HG03521 (cell line): ENCODE measurements around the gene S100A10.

ENCODE experiments used
- ATAC-seq: cut with Tn5 transposase; IDR thresholded peaks from one replicate; pipeline ENCODE4 v1.9.1; 2021; ENCODE audit warnings: mild to moderate bottlenecking, moderate library complexity; ENCODE audit not compliant: unreplicated experiment

Gene S100A10

DNA sequence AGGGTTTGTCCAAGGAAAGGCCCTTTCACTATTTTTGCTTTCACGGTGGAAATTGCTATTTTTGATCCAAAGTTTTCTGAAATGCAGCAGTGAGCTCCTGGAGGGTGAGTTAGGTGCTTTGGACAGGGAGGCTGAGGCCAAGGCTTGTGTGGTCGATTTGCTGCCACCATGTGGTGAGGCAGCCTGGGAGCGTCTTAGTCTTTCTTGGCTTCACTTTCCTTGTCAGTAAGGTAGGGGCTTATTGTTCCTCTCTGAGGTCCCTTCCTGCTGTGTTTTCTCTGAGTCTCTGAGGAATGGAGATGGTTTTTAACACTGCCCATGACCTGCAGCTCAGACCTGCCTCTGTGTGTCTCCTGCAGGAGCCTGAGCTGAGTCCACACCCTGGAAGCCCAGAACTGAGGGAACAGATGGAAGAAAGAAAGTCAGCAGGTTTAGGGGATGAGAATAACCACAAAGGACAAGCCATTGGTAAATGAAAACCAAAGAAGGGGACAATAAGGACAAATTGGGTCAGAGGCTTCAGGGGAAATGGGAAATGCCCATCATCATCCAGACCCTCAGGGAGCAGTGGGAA is 20.1 kb upstream of the S100A10 start:
- no peak for ATAC-seq

- no peak for ATAC-seq
Measured at GRCh38 chr1:152009691-152010090, 16.0 kb upstream of the S100A10 start.

GRCh38 chr1:152007047-152007446 is 13.4 kb upstream of the S100A10 start:
- no peak for ATAC-seq

GRCh38 chr1:152005360-152005912 is 11.8 kb upstream of the S100A10 start:
- no peak for ATAC-seq

GRCh38 chr1:152003846-152004442 is 10.3 kb upstream of the S100A10 start:
- no peak for ATAC-seq

DNA sequence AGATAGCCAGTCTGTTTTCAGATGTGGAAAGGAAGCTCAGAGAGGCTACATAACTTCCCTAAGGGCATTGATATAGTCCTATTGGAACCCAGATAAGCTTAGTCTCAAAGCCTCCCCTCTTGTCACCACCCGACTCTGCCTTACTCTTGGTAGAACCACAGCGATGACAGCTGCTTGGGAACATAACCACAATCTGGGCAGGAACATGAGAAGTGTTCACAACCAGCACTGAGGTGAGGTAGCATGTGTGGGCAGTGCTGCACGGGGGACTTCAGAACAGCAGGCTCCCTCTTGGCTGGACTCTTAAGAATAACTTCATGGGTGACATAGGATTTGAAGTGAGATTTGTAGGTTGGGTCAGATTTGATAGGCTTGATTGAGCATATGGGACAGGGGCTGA is 9.3 kb upstream of the S100A10 start:
- ATAC-seq = no peak

GRCh38 chr1:152001631-152002584 is 8.2 kb upstream of the S100A10 start:
- ATAC-seq = no peak

DNA sequence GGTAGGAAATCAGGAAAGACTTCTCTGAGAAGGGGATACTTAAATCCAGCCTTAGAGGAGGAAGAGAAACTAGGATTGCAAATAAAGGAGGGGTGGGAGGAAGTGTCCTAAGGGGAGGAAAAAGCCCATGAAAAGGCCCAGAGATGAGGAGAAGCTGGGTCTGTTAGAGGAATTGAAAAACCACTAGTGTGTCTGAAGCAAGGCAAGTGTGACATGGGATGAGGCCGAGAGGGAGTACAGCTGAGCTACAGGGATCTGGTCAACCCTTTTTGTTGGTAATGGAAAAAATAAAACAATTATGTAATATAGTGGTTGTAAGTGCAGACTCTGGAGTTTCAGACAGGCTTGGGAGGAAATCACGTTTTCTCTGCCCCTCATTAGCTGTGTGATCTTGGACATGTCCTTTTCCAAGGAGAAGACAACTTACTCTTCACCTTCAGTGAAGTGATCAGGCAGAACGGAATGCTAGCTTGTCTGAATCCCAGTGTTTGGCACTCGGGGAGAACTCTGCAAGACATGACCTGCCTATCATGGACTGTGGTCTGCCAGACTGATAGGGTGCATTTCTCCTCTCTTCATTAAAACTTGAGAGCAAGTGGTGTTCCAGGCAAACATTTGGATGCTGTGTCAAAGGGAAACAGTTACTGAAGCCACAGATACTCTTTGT is 7.4 kb upstream of the S100A10 start:
- ATAC-seq = no peak

- ATAC-seq = no peak
Measured at GRCh38 chr1:151998611-151999362, 5.1 kb upstream of the S100A10 start.

GRCh38 chr1:151997284-151997570 is 3.6 kb upstream of the S100A10 start:
- ATAC-seq = no peak

- ATAC-seq = no peak
Measured at GRCh38 chr1:151995774-151996173, 2.1 kb upstream of the S100A10 start.

GRCh38 chr1:151994956-151995355 is 1.3 kb upstream of the S100A10 start:
- ATAC-seq = no peak

DNA sequence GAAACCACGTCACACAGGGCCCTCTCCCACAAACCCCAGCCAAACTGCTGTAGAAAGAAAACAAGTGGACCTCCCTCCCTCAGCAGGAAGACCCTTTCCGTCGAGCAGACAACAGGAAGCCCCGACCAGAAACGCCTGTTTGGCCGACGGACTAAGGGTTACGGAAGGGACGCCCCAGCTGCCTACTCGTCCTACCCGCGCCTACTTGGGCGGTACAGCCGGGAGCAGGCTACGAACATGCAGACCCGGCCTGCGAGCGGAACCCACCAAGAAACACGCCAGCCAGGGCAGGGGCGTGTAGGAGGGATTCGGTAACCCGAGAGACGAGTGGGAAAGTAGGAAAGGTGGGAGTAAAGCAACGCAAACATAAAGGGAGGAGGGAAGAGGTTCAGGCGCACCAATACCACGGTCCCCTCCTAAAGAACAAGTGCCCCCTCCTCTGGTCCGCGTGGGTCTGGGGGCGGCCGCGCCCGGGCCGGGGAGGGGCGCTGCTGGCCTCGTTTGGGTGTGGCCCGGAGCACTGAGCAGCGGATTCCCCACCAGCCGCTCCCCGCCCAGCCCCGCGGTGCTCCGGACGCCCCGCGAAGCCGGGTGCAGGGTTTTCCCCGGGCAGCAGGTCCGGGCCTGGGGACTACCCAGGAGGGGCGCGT is 450 bp downstream of the S100A10 start:
- ATAC-seq = no peak

DNA sequence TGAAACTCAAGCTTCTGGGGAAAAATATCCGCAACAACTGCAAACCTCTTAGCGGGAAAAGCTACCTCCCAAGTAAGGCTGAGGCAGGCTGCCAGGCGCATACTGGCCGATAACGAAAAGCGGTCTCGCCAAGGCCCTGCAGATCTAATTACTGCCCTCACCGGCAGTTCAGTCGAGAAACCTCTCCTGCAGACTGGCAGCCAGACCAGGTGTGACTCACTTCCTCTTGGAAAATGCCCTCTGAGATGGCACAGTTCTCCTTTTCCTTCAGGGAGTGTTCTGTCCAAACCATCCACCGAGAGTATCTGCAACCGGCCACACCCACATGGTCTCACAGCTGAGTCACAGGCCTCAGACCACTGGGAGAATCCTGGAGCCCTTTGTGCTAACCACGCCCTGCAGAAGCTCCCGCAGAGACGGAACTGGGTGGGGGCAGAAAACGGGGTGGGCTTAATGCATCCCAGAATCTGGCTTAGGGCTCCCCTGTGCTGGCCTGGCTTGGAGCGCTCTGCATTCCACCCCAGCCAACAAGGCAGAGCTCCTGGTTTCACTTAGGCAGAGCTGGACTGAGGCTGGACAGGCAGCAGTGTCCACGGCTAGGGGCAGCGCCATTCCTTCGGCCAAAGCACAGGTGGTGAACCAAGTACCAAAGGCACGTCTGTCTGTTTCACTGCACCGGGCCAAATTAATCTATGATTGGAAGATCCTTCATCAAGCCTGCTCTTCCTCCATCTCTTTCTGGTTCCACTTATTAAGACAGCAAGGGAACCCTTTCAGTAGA is 1.2 kb downstream of the S100A10 start:
- no peak for ATAC-seq

DNA sequence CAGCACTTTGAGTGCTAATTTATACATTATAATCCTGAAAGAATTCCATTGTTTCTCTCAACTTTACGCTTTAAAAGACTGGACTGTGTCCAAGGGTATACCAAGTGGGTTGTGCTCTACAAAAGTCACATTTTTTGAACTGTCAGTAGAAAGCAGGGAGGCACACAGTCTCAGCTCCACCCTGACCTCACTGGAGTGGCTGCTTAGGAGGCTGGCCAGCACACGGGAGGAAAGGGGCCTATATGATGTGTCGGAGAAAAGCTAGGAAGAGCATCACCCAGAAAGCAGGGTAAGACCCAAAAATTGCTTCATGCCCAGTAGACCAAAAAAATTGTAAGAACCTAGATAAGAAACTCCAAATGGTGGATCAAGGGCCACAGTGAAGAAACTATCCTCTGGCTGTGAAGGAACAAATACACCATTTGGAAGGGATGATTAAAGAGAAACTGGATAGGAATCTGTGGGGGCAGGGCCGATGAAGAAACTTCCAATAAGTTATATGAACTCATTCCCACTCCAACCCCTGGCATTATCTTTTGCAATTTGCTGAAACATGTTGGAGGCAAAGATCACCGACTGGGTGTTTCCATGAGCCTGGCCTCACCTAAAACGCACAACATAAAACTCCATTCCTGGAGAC is 1.9 kb downstream of the S100A10 start:
- no peak for ATAC-seq

DNA sequence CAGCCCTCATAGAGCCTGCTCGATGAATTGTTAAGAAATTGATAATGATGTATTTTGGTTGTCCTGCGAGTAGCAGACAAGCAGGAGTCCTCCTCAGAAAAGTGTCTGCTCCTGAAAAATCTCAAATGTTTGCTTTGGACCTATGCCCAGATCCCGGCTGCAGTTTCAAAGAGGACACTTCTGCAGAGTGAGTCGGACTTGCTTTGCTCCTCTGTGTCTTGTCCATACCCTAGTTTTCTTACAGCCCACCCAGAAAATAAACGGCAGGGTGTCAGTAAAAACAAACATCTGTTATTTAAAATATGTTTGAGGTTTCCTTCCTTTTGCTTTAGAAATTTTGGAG is 2.8 kb downstream of the S100A10 start:
- ATAC-seq = no peak

GRCh38 chr1:151990058-151990855 is 3.4 kb downstream of the S100A10 start:
- no peak for ATAC-seq

- no peak for ATAC-seq
Measured at GRCh38 chr1:151989211-151989862, 4.3 kb downstream of the S100A10 start.
